NCI-H146 treated with DMSO at 0.1 percent for 48 hours (cell line): ENCODE measurements around the gene MRPS23.

Experiments
- DNase-seq: peaks from one replicate; lab custom pipeline; 2025; ENCODE audit not compliant: unreplicated experiment; lab: John Stamatoyannopoulos, UW

The MRPS23 gene

DNA sequence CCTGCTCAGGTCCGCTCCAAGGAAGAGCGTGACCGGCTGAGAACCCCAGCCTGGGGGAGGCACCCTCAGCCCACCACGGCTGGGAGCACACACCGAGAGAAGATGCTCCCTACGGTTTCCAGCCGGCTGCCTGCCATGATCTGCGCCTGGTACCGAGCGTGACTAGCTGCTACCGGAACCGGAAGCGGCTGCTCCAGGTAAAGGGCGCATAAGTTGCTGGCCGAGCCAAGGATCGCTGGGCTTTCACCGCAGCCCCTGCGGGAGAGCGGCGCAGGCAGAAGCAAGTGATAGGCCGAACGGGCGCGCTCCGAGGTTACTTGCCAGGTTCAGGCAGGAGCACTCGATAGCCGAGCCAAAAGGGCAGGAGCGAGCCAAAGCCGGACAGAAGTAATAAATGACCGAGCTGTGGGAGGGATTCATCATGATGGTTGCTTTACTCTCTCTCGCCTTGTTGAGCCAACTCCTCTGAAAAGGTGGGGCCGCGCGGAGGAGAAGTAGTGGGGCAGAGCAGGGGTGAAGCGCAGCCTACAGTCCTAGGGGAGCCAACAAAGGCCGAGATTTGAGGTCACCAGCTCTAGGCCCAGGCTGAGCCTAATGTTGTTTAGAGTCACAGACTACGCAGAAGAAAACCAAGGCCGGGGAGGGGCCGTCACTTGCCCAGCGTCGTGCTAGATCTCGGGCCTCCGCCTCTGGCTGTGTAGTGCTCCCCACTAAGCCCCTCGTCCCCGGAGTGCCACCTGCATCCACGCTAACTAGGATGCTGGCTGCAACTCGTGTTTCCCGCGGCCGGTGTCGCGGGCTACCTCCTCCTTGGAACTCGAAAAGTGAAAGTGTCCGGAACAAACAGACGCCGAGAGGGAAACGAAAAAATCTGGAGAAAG, at the start of gene MRPS23:
Gene MRPS23, minus strand, starts transcription at position 171 of the 881 bp plus-strand sequence. Its CDS starts 34 bp downstream, at position 137.
- peak; percentile 95 for DNase-seq

DNA sequence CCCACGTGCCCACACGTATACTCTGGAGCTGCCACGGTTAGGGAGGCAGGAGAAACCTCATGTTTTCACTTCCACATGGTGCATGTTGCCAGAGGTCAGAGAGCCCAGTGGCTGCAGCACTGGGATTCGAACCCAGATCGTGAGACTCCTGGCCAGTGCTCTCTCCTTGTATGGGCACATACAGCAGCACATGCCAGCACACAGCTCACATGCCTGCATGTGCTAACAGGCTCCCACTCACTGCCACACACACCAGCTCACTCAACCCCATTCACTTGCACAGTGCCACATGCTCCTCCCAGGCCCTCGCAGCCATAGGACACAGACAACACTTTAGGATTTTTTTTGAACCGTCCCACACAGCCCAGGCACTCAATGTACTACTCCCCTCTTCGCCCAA, 49.5 kb upstream of the MRPS23 start:
- no peak for DNase-seq

DNA sequence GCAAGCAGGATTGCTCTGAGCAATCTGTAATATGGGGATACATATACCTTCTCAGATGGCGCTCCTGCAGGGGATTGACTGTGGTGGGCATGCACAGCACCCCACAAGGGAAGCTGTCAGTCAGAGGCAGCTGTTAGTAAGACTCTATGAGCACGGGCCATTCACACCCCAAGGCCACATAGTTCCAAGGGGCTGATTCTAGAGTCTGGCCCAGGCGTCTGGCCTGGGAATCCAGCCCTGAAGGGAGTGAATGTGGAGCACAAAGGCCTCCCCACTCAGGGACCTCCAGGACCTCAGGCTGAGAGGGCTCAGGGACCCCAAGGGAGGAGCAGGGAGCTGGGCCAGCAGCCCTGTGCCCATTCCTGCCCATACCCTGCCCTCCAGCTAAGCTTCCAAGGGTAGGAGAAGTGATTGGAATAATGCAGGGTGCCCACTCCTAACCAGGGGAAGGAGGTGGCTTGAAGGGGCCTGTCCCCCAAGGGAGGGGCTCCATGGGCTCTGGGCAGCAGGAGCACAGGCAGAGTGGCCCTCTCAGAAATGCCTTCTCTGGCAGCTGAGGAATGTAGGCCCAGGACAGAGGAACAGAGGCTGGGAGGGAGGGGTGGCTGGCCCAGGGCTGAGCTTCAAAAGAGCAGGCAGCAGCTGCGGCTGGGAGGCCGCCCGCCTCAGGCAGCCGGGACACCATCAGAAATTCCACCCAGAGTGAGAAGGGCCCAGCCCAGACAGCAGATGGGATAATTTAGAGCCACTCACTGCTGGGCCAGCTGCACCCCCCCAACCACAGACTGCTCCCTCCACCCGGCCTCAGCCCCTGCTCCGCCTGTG, 48.9 kb upstream of the MRPS23 start:
- no peak for DNase-seq

DNA sequence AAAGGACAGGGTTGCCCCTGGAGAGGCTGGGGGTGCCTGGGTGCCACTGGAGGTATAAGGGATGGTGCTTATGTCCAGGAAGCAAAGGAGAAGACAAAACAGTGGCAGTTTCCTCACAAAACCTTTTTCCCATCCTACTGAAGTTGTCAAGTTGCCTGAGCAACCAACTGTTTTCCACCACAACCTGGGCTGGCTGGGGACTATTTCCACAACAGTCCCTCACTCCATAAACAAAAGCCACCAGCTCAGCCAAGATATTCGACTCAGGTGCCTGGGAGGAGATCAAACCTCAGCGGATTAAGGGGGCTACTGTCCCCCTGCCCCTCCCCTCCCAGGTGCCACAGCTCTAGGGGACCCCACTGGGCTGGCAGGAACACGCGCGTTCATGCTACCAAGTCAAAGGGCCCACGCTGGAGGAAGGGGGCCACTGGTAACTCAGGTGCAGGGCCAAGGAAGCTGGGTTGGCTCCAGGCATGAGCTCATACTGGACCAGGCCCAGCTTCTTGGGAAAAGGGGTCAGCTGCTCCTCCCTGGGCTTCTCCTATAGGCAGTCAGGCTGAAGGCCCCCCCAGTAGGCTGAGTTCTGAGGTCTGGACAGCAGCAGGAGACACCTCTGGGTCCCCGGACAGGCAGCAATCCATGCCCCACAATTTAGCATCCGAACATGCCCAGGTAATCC, 45.7 kb upstream of the MRPS23 start:
- DNase-seq = no peak

DNA sequence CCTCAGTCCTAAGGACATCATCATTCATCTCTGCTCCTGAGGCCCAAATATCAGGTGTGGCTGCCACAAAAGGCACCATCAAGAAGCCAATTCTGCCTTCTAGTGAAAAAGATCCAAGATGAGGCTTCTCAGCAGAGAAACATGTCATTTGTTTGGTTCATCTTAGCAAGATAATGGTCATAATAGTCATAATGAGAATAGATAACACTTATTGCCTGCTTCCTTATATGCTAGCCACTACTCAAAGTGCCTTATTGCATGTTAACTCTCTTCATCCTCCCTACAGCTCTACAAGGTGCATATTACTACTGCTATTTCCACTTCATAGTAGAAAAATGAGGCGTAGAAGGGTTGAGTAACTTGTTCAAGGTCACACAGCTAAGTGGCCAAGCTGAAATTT, 45.0 kb upstream of the MRPS23 start:
- DNase-seq = no peak

DNA sequence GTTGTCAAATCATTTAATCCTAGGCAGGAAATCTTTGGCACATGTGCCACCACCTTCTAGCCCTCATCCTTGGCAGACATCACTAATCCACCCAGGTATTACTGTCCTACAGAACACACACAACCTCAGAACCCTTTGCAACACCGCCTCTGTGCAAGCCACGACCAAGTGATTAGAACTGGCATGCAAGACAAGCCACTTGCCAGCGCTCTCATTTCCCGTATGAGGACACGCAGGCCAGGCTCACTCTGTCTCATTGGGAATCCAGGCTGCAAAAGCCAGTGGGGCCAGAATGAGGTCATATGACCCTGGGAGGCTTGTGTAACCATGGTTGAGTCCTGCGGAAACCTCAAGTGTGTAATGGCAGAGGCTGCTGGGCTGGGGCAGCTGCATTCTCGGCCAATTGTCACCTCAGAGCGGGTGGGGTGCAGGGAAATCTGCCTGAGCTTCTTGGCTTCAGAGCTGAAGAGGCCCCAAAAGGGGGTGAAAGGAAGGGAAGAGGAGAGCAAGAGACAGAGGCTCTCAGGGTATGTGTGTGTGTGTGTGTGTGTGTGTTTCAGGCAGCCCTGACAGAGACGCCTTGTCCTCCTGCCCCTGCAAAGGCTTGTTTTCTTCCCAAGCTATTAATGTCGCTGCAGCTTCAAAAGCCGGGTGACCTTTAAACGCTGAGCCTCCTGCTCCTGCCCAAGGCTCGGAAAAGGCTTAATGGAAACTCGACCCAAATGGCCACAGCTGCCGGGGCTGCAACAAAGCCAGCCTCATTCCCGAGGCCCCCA, 43.2 kb upstream of the MRPS23 start:
- peak; percentile 30 for DNase-seq

DNA sequence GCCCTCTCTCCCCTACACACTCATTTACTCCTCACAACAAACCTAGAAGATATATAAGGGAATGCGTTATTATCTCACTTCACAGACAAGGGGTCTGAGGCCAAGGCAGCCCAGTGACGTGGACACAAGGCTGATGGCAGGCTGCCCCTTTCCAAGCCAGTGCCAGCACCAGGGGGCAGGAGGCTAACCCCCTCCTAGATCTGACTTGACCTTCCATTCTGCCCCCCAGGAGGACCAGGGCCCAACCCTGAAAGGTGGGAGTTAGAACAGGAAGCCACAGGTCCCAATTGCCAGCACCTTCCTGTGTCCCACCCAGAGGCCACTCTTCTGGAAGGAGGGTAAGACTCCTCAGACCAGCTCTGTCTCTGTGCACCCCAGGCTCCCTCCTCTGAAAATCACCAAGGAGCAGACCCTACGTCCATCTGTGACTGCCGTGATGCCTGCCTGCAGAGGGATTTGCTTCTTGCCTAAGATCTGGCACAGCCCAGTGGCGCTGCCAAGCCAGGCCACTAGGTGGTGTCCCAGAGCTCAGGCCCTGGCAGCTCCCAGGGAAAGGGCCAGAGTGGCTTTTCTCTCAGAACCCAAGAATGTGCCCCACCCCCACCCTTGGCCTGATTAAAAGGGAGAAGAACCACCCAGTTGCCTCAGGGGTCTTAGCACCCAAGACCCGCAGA, 42.4 kb upstream of the MRPS23 start:
- DNase-seq = peak; percentile 41

DNA sequence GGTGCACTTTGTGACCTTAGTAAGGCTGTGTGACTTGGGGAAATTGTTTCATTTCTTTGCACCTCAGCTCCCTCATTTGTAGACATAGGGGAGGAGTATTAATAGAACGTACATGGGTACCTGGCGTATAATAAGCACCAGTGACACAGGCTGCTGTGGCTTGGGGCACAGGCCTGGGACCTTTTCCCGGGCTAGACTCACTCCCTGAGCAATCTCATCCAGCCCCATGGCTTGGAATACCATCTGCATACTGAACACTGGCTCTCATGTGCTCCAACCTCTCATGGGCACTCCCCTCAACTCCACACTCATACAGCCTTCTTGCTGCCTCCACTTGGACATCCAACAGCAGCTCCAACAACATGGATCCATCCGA, 41.0 kb upstream of the MRPS23 start:
- DNase-seq = no peak

DNA sequence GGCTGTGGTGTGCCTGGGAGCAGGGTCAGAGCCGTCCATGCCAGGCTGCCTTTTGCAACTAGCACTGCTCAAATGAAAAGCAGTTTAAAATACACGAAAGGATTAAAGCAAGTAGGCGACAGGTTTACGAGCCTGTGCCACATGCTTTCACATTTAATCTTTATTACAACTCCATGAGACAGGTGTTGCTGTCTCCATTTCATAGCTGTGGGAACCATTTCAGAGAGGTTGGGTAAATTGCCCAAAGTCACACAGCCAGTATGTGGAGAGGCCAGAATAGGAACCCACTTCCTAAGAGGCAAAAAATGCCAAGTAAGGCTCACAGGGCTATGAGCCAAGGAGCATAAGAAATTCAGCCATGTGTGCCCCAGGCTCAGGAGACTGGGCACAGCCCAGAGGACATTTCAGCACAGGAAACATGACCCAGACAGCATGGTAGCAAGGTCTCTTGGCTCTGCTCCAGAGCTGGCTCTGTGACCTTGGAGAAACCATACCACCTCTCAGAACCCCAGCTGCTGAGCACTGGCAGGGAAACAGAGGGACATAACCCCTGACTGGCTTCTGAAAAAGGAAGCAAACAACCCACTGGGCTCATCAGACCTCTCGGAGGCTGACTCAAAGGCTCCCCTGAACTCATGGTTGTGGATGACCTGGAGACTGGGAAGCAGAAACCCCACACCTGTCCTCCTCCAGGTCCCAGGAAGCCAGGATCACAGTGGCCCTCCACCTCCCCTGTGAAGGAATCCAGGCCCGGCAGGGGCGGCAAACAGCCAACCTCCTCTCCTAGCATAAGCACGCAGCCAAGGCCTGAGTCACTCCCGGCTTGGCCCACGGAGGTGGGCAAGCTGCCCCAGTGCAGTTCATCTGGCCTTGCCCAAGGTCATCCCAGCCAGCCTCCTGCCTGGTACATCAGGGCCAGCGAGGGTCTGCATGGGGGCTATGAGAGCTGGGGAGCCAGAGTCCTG, 40.3 kb upstream of the MRPS23 start:
- no peak for DNase-seq

DNA sequence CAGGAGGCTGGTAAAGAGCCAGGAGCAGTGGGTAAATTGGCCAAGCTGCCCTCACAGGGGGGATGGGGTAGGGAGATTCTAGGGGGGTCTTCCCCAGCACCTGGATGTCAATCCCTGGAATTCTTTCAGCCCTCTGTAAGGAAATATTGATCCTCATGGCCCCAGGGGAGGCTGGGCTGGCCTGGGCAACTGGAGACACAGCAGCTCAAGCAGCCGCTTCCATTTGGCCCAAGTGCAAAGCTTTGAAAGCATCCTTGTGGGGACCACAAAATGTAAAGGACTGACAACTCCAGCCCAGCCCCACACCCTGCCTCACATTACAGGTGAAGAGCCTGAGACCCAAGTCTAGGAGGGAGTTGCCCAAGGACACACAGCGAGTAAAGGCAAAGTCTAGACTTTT, 39.4 kb upstream of the MRPS23 start:
- DNase-seq = no peak

DNA sequence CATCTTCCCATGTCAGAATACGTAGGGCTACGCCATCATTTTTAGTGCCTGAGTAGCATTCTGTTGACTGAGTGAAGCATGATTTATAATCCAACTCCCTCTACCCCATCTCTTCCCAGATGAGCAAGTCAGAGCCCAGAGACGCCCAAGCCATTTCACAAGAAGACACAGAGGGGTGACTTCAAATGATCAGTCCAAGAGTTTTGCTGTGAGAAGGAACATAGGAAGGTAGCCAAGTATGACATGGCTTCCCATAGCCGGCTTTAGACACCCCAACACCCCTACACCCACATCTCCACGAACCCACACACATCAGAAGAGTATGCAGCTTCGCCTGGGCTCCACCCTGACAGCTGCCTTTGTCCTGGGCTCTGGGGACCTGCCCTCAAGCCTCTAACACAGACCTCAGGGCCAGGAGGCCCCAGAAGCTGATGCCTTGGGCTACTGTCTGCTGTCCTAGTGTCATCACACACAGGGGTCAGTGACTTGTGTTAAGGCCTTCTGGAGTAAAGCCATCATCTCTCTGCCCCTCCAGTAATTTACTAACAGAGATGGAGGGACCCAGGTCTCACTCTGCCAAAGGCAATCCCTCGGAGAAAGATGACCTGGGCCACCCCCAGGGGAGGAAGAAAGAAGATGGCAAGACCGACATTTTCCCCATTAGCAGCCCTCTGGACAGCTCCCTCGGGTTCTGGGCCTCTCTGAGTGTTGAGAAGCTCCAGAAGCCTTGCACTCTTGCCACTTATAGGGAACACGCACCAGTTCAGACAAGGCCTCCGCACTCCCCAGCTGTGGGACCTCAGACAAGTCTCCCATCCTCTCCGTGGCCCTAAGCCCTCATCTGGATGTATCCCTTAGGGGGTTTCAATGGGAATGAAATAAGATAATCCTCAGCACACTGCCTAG, 38.7 kb upstream of the MRPS23 start:
- DNase-seq = no peak

DNA sequence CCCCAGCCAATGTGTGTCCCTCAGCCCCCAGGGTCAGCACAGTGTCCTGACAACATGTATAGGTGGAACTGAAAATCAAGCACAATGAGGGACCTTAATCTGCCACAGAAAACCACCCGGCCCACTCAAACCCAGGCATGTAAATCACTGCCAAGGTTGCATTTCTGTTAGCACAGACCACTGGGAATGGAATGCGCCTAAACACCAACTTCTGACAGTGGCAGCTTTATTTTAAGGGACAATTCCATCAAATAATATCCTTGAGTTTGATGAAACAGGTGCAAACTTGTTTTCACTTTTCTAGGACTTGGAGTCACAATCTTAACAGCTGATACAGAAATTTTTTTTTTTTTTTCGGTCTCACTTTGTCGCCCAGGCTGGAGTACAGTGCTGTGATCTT, 37.3 kb upstream of the MRPS23 start:
- no peak for DNase-seq

DNA sequence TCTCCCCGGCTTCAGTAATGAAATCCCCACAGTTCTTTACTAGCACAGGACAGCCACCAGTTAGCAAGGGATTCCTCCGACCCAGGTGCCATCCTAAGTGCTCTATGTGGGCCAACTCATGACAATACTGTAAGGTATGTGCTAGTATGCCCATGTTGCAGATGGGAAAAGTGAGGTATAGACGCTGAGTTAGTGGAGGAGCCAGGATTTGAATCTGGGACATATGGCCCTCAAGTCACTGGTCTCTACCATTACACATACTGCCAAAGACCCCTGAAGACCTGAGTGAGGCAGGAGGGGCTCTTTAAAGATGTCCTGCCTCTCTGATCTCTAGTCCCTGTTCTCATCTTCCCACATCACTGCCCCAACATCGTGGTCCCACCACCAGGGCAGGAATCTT, 36.2 kb upstream of the MRPS23 start:
- DNase-seq = no peak

DNA sequence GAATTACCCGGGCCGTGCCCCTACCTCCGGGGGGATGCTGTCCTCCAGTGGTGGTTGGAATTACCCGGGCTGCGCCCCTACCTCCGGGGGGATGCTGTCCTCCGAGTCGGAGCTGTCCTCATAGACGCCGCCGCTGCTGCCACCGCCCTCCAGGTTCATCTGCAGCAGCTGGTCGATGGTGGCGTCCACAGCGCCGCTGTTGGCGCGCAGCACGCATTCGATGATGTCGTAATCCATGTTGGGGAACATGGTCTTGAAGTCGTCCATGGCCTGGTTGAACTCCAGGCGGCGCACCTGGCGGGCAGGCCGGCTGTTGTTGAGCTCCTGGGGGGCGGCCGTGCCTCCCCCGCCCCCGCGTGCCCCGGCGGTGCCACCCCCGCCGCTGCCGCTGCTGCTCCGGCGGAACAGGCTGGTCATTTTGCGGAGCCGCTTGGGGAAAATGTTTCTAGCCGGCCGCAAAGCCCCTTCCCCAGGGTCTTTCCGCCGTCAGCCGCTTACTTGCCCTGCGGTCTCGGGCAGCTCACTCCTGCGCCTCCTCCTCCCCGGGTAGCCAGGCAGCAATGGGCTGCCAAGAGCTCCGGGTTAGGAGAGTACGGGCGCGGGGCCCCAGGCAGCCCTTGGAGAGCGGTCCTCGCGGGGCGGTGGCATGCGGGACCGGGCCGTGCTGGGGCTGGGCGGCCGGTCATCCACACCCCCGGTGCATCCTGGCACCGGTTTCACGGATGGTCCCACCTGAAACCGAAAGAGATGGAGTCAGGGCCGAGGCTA, 35.5 kb upstream of the MRPS23 start:
- no peak for DNase-seq

DNA sequence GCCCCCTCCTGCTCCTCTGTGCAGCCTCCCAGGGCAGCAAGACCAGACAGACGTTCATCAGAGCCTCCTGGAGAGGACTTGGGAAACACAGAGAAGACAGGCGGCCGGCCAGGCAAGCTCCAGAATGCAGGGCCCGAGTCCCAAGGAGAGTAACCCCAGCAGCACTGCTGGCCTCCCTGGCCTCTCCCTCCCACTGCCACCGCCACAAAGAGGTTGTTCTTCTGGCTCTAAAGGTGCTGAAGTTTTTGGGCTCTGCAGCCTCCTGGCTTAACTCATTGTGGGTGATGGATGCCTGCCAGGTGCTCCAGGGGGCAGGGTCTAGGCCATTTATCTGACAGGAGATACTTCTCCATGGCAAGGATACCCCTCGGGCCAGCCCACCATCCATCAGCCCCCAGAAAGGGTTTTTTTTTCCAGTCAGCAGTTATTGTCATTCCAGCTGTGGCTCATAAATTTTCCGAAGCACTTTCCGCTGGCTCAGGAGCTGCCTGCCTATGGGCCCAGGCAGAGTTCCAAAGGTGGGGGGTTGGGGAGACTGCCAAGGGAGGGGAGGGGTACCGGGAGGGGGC, 32.0 kb upstream of the MRPS23 start:
- no peak for DNase-seq

DNA sequence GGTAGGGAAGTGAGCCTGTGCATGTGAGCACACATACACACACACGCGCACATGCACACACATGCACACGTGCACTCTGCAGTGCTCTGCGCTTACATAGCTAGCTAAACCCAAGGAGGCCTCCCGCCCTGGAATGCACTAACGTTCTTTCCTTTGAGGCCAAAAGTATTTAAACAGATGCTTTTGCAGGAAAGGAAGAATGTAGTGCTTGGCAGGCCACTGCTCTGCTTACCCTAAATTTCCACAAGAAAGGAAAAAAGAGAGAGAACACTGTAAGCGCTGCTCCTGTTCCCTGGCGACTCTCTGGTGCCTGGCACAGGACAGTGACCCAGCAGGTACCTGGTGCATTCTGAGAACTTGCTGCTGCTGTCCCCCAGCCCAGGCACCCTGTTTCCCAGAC, 31.3 kb upstream of the MRPS23 start:
- no peak for DNase-seq

DNA sequence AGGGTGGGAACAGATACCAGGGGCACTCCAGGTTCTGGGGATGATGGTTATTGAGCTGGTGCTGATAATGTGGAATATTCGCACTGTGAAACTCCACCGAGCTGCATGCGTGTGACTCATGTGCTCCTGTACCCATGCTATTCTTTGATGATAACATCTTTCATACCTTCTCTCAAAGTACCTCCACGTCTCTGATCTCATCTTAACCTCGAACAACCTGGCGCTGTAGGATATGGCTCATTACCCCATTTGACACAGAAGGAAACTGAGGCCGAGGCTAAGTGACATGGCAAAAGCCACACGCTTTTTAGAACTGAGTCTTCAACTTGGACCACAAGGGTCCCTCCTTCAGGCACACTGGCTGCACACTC, 30.2 kb upstream of the MRPS23 start:
- DNase-seq = no peak
